NCI-H187 treated with DMSO at 0.1 percent for 48 hours (cell line): ENCODE data around the gene CTIF.

Experiments used
- DNase-seq: peaks from one replicate; lab custom pipeline; 2025; lab: John Stamatoyannopoulos, UW

The CTIF gene

DNA sequence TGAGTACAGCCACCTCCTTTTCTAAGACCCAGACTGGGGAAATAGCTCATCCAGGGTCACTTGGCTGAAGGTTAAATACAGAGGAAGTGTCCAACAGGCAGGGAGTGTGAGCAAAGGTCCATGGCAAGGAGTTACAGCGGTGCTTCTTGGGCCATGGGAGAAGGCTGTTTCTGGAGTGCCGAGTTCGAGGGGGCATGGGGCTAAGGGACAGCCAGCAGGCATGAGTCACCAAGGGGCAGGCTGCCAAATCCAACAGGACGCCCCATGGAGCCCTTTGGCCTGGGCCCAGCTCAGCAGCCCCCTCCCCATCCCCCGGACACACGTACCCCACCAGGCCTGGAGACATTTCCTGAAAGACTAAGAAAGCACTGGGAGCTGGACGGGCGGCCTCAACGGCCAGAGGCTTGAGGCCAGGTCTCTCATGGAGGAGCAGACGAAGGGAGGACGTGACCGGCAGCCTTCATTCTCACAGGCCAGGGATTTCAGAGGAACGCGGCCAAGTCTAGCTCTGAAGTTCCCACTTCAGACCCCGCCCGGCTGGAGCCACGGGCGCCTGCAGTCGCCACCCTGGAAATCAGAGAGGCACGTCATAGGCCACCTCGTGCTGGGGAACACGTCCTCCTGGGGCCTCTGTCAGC is 251.5 kb downstream of the CTIF start:
- no peak for DNase-seq

DNA sequence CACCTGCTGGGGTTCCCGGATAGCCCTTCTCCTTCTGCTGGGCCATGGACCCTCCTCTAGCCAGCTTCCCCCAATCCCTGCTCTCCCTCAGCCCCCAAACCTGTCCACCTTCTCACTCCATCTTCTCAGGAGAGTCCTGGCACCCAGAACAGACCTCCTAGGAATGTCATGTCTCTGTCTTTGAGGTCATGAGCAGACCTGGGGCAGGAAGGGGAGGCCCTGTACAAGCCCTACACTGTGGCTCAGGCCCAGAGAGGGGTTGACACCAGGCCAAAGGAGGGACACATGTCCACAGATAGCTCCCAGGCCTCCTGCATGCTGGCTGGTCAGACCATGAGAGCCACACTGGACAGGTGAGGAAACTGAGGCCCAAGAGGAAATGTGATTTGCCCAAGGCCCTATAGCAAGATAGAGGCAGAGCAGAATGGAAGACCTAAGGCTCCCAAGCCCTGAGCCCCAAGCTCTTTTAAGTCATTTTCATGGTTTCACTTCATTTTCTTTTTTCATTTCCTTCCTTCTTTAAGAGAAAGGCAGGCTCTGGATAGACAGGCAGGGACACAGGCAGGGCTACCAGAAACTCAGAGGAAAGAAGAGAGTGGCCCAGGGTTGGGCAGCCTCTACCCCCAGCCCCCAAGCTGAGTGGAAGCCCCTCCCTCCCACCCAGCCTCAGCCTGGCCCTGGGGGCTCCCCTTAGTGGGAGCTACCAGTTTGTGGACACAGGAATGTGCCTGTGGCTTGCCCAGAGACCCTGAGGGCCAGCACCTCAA is 252.2 kb downstream of the CTIF start:
- no peak for DNase-seq

DNA sequence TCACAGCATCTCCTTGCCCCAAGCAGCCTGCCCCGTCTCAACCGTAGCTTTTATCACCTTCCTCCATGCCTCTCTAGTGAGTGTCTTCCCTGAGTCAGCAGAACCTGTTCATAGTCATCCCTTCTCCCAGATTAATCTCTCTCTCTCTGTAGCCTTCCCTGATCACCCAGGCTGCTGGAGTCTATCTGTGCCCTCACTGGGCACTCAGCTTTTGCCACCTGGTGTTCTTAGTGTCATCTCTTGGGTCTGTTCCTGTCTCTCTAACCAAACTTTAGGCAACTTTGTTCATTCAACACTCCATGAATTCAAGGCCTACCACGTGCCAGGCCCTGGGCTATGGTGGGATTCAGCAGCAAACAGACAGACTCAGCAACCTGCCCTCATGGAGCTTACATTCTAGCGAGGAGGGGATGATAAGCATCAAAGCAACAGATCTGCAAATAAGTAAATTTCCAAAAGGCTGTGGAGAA is 252.8 kb downstream of the CTIF start:
- no peak for DNase-seq

DNA sequence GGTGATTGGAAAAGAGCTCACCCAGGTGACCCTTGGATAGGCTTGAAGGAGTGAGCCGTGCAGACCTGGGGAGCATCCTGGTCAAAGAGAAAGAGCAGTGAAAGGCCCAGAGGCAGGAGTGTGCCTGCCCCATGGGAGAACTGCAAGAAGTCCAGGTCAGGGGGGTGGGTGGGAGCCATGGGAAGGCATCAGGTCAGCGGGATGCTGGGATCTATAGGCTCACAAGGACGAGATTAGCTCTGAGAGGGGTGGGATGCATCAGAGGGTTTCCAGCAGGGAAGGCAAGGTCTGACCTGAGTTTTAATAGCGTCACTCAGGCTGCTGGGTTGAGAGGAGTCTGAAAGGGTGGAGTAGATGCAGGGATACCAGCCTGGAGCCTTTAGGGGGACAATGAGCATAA is 253.3 kb downstream of the CTIF start:
- no peak for DNase-seq

GRCh38 chr18:48792611-48793380 is 254.0 kb downstream of the CTIF start:
- no peak for DNase-seq

GRCh38 chr18:48794251-48794970 is 255.6 kb downstream of the CTIF start:
- DNase-seq = no peak

DNA sequence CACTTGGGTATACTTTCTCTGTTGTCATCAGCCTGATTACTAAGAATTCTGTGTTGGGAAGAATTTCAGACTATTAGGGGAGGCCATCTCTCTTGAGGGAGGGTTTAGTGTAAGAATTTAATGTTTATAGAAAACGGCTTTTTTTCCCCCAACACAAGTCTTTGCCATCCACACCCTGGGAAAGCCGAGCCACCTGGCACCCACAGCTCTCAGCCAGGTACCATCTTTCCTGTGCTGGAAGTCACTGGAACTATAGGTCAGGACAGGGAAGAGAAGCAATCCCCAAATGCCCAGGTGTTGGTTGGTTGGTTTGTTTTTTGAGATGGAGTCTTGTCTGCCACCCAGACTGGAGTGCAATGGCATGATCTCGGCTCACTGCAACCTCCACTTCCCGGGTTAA is 256.9 kb downstream of the CTIF start:
- no peak for DNase-seq

- no peak for DNase-seq
Observed at GRCh38 chr18:48796491-48797205, 257.8 kb downstream of the CTIF start.

DNA sequence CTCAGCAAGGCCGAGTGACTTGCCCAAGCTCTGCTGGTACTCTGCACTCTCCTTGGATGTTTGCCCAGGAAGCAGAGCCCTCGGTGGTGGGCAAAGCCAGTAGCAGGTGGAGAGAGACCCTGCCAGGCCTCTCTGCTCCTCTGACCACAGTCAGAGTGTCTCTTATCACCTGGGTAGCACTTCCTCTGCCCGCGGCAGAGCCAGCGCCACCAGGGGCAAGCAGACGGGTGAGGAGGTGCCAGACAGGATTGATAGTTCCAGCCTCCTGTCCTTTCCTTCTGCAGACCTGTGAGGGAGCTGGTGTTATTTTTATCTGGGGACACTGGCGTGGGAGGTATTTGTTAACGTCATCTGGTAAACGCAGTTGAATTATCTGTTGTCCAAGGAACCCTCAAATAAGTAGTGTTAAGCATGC is 259.0 kb downstream of the CTIF start:
- no peak for DNase-seq

GRCh38 chr18:48798334-48799245 is 259.8 kb downstream of the CTIF start:
- DNase-seq = no peak

- no peak for DNase-seq
Observed at GRCh38 chr18:48799724-48800315, 261.0 kb downstream of the CTIF start.

DNA sequence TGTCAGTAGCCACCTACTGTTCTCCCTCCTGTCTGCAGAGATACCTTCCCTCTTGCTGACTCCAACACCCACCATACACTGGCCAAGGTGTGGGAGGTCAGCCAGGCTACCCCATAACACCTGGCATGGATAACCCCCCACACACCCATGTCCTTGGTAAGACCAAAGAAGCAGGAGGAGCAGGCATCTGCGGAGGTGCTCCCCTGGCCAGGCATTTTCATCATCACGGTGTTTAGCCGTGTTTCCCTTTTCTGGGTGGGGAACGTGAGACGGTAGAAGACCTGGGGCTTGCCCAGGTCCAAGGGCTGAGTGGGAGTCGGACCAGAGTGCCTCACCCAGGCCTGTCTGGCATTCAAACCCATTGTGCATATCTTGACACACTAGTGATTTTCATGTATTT is 261.6 kb downstream of the CTIF start:
- no peak for DNase-seq

GRCh38 chr18:48800876-48801727 is 262.3 kb downstream of the CTIF start:
- no peak for DNase-seq

DNA sequence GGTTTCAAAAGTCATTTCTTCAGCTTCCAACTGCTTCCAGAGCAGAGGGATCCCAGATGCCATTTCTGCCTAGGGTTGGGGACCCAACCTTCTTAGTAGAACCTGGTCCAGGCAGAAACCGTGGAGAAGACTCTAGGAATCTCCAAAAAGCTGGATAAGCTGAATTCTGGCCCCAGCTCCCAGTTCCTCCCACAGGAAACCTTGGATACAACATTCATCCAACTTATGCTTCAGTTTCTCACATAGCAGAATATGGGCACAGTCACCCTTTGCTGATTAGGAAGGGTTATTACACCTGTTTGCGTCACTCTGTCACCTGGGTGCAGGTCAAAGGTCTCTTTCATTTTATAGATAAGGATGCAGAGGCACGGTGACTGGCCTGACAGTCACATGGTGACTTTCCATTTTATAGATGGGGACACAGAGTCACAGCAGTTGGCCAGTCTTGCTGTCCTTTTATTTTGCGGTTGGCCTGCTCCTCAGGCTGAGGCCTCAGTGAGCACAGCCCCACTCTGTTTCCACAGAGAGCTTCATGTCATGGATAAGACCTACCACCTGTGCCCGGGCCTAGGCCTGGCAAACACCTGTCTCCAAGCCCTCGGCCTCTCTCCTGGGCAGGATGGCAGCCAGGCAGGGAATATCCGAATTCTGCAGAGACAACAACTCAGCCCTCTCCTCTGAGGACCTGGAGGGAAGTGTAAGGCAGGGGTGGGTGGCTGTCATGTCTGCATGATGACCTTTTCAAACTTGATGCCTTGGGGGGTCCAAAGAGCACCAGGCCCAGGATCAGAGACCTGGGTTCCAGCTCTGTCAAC is 263.1 kb downstream of the CTIF start:
- no peak for DNase-seq

DNA sequence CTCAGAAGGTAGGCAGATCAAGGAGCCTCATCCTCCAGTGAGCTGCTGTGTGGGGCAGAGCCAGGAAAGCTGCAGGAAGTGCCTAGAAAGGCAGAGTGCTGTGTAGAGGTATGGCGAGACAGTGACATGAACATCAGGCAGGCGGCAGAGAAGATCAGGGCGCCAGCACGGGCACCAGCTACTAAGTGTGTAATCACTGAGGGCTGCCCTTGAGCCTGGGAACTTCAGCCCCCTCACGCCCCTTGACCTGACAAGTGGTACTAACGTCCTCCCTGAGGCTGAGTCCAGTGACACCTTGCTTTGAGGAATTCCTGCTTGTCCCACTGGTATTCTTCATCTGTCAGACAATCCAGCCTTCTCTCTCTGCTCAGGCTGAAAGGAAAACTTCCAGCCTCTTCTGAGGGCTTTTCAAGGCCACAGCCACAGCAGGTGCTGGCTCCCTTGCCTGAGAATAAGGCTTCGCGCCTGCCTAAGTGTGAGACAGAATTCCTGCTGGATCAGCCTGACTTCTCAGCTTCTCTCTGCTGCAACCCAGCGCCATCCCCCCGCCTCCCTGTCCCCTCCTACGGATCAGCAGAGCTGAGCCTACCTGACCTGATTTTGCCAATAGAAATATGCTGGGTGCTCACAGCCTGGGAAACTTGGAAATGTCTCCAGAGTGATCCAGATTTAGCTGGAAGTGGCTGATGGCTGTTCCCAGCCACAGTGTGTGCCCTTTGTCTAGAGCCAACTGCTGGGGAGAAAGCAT is 263.9 kb downstream of the CTIF start:
- DNase-seq = no peak

DNA sequence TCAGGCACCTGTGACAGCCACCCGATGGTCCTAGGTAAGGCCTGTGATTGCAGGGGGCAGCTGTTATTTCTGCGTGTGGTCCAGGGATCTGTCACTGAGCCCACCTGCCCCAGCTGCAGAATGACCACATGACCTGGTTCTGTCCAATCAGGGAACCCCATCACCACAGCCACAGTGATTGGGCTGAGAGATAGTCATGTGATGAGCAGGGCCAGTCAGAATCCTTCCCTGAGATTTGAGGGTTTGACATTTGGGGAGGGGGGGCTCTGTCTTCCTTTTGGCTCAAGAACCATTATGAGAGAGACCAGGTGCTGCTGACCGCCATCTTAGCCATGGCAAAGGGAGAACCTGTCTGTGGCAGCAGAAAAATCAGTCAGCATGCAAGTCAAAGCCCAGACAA is 264.7 kb downstream of the CTIF start:
- DNase-seq = no peak
